Cardiac septum (tissue), 1 donor: ENCODE measurements around the gene TBCEL. TPM values are rescaled to one million over a fixed set of nuclear protein-coding genes. Genes with fewer than 3 reads are reported as not detected.
"Not testable (repeated sequence)": the region's sequence is repeated elsewhere in the genome, so short reads cannot be mapped to it uniquely, and the experiment has no call there.

Experiments
- DNase-seq: peaks from one replicate; pipeline ENCODE4 v3.0.0-alpha.2; 2020; ENCODE audit warnings: low spot score
- intact Hi-C: fragments of 100-400 bp; cut with DNase I; formaldehyde crosslinking; loops from one replicate; pipeline ENCODE4 v1.14.0; 2022
- total RNA-seq: library from RNA; stranded (reverse); fragmentation: NEBNext Ultra II Directional; extraction: Animal tissue kit (Norgen Biotek cat#: 25700); gene quantifications from one replicate; pipeline ENCODE4 v1.2.1, GENCODE V29; 2021
- donor health status: DM: no; HTN: no; CAD: no.

The TBCEL gene
- total RNA-seq, 1 donor from 2014 or later: 32.9 TPM

DNA sequence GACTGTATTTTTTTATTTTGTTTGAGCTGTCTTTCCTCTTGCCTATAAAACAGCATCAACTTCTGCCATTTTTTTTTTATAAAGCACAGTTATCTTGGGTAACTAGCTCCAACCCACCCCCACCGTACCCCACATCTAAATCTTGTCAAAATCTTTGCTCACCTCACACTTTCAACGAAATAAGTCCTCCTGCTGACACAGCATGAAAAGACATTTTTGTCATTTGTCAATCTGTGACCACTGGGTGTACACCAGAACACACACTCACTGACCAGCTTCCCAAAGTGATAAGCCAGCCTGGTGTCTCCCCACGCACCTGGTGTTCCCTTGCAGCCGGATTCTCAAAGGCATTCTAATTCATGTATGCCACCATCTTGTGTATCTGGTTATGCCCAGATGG is 75.5 kb downstream of the TBCEL start:
- no peak for DNase-seq
- intact Hi-C loops: no loop called here

DNA sequence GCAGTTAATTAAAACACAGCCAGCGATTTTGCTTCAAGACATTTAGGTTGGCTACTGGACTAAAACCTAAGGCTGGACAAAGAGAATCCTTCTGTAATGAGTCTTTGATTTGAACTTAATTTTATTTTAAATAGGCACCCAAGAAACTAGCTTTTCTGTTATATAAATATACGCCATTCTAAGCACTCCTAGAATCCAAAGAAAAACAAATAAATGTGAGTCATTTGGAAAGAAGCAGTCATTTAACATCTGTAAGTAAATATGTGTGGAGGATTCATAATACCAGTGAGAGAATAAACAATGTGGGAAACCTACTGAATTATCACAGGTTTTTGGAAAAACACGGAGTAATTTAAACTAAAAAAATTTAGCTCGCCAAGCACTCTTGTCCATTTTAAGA is 76.0 kb downstream of the TBCEL start:
- DNase-seq: no peak
- intact Hi-C loops: no loop called here

DNA sequence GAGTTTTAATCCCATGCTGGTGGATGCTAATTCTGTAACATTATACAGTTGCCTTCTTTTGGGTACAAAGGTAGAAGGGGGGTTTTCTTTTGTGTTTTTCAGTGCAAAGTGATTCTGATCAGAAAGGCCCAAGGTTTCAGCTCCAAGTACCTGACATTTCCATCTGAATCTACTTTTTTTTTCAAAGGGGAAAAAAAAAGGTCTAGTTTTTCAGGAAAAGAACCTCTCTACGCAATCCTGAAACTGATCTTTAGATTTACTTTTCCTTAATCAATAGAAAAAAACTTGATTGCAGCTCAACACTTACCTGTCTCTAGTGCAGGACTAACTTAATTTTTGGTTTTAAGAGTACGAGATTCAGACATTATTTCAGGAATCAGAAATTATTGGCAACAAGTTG is 77.0 kb downstream of the TBCEL start, which contains the start of gene TECTA:
TECTA (plus strand) TSS at position 301 of the 400 bp plus-strand sequence. CDS start 1,423 bp downstream, outside the sequence.
- no peak for DNase-seq
- intact Hi-C loops: no loop called here

DNA sequence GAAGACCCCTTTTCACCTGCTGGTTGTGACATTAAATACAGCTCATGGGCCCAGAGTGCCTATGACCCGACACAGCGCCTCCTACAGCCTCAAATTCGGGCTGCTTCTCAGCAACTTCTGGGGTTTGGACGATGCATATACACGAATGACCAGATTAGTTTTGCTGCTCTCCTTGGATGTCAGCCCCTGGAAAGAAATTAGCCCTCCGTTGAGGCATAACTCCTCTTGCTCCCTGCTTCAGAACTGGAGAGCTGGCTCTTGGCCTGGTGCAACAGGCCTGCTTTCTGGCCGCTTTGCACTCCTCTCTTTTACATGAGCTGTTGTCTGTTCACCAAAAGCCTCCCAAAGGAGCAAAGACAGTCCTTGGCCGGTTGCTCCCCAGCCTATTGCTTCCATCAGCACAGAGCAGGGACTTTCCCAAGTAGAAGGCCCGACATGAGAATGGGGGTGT is 80.4 kb downstream of the TBCEL start:
- intact Hi-C loops: no loop called here
- DNase-seq: no peak

DNA sequence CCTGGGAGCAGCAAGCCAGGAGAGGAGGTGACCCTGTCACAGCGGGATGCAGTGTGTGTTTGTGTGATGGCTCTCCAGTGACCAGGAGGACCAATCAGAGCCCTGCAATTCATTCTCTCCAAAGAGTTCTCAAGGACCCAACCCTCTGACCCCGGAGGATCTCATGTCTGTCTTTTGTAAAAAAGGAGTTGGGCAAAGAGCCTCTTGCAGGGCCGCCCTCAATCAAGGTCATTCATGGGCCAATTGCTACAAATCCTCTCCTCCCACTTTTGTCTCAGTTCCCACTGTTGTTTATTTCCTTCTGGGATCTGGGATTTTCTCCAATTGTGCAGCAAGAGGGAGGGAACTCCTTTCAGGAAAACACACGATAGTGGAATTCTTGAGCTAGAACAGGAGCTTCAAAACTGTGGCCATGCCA is 81.2 kb downstream of the TBCEL start:
- intact Hi-C loops: no loop called here
- no peak for DNase-seq

DNA sequence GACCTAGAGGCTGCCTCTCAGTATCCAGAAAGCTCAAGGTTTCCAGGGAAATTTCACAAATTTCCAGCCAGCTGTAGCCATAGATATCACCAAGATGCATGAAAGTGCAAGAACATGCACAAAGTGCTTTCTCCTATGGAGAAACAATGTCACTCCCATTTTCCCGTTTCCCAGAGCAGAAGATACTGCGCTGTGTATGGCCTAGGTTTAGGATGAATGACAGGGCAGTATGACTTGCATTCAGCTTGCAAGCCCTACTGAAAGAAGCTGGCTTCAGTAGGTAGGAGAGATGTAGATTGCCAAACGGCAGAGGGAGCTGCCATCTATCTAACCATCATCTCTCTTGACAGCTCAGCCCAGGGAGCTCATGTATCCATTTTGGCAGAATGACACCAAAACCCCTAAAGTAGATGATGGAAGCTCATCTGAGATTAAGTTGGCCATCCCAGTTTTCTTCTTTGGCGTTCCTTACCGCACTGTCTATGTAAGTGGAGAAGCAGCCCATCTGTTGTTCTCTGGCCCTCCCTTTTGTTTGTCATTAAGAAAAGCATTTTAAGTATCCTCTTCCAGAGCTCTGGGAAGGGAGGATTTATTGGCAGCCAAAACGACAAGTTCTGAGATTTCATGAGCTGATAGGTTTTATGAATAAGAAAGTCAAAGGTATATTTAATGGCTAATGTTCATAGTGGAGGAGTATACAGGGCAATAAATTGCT is 81.7 kb downstream of the TBCEL start:
- DNase-seq: no peak
- intact Hi-C loops: no loop called here

DNA sequence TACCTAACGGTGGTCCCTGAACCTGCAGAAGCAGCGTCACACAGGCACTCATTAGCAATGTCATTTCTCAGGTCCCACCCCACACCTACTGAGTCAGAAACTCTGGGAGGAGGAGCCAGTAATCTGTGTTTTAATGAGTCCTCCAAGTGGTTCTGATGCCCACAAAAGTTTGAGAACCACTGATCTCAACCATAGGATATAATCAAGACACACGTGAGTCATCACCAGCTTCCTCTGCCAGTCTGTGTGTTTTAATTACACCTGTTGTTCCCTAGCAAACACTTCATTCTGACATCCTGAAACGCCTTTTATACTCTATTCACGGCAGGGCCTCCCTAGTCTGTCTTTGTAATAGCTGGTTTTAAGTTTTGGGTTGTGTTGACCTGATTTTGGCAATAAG is 82.9 kb downstream of the TBCEL start:
- intact Hi-C loops: no loop called here

DNA sequence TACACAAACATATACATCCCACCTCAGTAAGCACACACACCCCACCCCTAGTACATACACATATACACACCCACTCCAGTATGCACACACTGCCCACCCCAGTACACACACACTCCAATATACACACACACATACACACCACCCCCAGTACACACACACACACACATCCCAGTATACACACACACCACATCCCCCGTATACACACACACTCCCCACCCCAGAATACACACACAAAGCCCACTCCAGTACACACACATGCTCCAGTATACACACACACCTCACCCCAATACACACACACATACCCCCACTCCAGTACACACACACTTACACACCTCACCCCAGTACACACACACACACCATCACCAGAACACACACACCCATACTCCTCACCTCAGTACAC is 84.5 kb downstream of the TBCEL start:
- intact Hi-C loops: no loop called here
- DNase-seq: no peak

More for the DNA sequence above, 82.9 kb downstream of the TBCEL start:
- no peak for DNase-seq

DNA sequence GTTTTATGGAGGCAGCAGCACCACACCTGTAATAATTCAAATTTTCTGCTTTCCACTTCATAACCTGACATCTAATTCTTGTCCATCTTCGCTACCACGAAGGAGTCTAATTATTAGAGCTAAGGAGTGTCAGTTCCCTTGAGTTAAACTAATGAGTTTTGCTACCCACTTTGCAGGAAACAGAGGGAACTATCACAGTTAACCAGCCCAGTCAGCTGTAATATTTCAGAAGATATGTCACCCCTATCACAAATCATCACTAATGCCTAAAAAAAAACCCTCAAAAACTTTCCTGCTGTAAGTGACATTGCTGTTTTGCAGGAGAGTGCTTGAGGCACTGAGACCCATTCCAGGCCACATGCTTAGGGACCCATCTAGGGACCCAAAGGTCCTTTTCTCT is 85.6 kb downstream of the TBCEL start:
- DNase-seq: no peak
- intact Hi-C loops: no loop called here

DNA sequence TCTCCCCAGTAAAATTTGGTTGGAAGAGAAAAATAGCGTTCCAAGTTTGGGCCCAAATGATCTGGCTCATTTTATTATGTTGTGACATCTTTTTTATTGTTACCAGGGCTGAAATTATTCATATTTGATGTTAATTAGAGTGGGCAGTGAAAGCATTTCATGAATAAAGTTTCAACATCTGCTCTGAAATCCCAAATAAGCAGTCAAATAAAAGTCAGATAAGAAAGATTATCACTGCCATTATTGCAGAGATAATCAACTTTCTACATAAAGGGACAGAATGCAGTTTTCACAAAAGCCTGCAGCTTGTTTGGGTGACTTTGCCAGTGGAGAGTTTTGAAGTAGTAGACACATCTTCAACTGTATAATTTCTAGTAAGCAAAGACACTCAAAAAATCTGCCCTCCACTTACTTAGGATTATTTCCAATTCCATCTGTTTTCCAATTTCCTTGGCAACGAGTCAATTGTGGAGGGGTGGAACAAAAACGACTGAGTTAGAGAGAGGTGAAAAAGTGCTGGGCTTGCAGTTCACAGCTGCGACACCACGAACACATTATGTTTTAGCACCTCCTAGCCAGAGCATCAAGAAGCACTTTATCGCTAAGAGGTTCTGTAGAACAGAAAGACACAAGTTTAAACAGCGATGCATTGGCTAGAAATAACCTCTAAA is 86.1 kb downstream of the TBCEL start:
- intact Hi-C loops: loop anchor here (5.0 to 10.0 kb wide), 2 partner anchors 155 to 598 kb away; partner anchors contain the start of gene GRIK4
- DNase-seq: no peak

DNA sequence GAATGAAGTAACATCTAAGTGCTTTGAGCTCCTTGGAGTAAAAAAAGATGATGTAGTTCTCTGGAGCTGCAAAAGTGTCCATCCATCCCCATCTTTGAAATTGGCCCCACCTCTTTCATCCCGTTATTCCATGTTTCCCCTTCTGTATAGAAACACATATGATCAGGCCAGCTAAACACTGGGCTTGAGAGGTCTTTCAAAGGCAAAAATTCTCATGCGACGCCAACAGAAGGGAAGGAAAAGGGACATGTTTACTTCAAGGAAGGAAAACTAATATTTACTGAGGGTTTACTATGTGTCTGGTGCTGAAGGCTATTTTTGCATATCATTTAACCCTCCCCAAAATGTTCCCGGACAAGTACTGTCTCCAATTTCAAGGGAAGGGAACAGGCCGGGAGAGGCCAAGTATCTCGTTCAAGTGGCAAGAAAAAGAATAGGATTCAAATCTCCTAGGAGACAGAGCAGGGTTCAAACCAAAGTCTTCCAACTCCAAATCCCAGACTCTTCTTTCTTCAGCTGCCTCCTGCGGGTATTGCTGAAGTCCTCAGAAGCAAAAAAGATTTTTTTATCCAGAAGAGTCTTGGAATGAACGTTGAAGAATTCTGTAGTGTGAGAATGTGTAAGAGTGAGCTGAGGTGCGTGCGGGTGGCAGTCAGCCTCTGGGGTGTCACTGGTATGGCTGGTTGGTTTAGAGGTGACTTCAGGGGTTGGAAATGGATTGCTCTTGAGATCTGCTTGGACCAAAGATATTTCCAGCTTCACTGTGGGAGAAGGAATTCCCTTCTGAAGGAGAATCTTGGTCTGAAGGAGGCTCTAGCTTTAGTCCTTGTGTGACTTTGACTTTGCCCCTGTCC is 87.2 kb downstream of the TBCEL start:
- no peak for DNase-seq
- intact Hi-C loops: loop anchor here (5.0 to 10.0 kb wide), 2 partner anchors 156 to 599 kb away; partner anchors contain the start of gene GRIK4

DNA sequence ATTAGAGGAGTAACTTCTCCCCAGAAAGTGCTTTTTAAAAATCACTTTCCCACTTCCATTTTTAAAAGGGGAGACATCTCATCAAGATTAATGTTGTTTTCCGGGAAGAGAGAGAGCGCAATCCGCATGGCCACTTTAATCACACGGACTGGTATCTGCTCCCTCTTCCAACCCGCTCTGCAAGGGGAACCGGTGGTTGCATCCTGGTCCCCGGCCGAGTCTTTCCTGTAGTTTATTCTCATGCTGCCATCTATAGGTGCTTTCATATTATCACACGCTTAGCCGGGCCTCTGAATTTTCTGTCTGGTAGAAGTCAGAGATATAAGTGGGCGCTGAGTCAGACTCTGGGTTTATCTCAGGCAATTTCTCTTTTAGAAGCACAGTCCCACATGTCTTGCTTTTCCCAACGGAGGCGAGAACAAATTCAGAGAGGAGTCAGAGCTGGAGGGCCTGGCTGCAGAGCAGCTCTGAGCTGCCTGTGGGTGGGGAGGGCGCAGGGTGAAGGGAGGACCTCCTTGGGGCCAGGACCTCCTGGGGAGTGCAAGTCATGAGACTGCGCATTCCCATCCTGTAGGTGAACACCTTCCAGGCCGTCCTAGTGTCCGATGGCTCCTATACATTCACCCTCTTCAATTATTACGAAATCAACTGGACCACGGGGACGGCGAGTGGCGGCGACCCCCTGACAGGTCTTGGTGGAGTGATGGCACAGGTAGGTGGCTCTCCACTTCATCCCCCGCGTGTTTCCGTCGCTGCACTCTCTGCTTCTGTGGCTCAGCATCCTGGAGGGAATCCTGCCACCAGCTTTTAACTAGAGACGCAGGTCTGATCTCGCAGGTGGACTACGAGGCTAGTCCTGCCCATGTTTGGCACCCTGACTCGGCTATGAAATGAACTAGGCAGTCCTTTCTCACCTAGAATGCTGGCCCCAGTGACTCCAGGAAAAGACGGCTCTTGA is 88.9 kb downstream of the TBCEL start:
- intact Hi-C loops: loop anchor here (5.0 to 10.0 kb wide), 2 partner anchors 158 to 600 kb away; partner anchors contain the start of gene GRIK4
- DNase-seq: no peak

DNA sequence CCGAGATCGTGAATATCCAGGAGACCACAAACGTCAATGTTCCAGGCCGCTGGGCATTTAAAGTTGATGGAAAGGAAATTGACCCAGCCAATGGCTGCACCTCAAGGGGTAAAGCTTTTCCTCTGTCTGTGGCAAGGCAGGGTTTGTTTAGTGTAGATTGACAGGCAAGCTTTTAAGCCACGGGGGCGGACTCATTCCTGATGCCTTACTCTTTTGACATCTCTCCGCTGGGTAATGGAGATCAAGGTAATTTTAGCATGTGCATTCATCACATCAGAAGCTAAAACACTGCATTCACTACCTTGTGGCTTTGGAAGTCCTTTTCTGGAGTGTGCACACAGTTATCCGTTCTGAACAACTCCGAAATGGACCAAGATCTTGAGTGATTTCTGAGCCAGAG is 89.7 kb downstream of the TBCEL start:
- DNase-seq: no peak
- intact Hi-C loops: loop anchor here (5.0 to 10.0 kb wide), 2 partner anchors 159 to 601 kb away; partner anchors contain the start of gene GRIK4

DNA sequence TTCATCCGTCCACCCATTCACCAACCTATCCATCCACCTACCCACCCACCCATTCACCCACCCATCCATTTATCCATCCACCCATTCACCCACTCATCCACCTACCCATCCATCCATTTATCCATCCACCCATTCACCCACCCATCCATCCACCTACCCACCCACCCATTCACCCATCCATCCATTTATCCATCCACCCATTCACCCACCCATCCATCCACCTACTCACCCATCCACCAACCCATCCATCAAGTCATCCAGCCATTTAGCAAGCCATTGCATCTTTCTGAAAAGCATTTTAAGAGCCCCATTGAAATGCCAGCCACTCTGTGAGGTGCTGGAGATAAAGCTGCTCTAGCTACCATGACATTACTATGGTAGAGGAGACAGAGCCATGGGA is 91.1 kb downstream of the TBCEL start:
- intact Hi-C loops: loop anchor here (10.0 kb wide), 1 partner anchor 160 kb away; no protein-coding TSS in a partner anchor

DNA sequence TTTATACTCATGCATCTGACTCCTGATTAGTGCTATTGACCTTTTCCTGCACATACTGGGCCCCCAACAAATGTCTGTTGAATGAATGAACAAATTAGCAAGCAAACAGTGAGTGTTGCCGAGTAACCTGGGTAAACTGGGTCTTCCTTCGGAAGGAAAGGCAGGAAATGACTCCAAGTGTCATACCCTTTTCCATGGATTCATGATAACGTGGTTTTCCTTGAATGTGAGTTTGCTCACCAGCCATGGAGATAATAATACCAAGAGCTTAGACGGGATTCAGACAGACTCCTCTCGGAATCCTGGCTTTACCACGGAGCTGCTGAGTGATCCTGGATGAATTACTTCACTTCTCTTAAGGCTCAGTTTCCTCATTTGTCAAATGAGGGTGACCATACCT is 93.9 kb downstream of the TBCEL start:
- DNase-seq: no peak
- intact Hi-C loops: loop anchor here (10.0 kb wide), 1 partner anchor 163 kb away; no protein-coding TSS in a partner anchor

More for the DNA sequence above, 91.1 kb downstream of the TBCEL start:
- not testable (repeated sequence) for DNase-seq

DNA sequence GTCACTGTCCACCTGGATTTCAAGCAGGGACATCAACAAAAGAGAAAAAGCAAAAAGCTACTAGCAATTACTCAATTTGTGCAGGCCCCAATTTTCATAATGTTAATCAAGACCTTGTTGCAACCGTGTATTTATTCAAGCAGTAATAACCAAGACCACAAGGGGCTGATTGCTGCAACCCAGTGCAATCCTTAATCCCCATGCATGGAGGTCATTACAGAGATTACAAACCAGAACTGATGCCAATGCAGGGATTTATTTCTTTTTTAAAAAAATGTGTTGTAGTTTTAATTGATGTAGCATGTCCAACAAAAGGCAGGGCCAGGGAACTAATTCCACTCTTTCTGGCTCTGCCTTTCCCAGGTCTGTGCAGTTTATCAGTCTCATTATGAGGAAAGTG is 95.5 kb downstream of the TBCEL start:
- intact Hi-C loops: loop anchor here (10.0 kb wide), 1 partner anchor 165 kb away; no protein-coding TSS in a partner anchor
- no peak for DNase-seq

DNA sequence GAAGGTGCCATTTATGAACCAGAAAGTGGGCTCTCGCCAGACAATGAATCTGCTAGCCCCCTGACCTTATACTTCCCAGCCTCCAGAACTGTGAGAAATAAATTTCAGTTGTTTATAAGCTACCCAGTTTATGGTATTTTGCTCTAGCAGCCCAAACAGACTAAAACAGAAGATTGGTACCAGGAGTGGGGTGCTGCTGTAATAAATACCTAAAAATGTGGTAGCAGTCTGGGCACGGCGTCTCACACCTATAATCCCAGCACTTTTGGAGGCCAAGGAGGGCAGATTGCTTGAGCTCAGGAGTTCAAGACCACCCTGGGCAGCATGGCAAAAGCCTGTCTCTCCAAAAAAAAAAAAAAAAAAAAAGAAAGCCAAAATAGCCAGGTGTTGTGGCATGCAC is 98.4 kb downstream of the TBCEL start:
- no peak for DNase-seq
- intact Hi-C loops: no loop called here

DNA sequence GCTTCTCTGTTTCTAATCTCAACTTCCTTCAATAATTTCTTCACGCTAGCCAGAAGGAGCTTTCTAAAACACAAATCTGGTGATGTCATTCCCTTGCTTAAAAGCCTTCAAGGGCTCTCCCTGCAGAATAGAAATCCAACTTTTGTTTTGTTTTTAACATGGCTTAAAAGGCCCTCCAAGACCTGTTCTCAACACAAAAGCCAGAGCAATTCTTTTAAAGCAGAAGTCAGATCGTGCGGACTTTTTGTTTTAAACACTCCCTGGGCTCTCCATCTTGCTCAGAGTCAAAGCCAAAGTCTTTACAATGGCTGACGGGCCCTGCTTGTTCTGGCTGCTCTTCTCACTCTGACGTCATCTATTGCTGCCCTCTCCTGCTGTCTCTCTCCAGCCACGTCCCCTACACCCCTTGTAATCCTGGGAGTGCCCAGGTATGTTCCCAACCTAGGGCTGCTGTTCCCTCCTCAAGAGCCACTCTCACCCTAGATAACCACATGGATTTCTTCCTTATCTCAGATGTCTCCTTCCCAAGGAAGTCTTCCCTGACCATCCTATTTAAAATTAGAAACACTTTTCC is 99.7 kb downstream of the TBCEL start:
- no peak for DNase-seq
- intact Hi-C loops: no loop called here
